Peyer's patch (tissue), 4 donors: ENCODE measurements around the gene NANS.

Experiments
- CTCF ChIP-seq, 6 experiments: fragments of 450-650 bp in 4 of 6; fragments of 200-600 bp in 2 of 6; sonication (generic) in 1 of 6; IDR thresholded peaks; one replicate each; pipeline ENCODE4 v1.5.1; 2017 to 2019; ENCODE audit warnings: antibody characterized with exemption in 6 of 6, mild to moderate bottlenecking in 3 of 6, moderate library complexity in 1 of 6
- POLR2A ChIP-seq, 2 donors: fragments of 450-650 bp; IDR thresholded peaks; one replicate each; pipeline ENCODE4 v1.5.1; 2017; ENCODE audit warnings: antibody characterized with exemption in 2 of 2, mild to moderate bottlenecking in 2 of 2, moderate library complexity in 2 of 2

DNA sequence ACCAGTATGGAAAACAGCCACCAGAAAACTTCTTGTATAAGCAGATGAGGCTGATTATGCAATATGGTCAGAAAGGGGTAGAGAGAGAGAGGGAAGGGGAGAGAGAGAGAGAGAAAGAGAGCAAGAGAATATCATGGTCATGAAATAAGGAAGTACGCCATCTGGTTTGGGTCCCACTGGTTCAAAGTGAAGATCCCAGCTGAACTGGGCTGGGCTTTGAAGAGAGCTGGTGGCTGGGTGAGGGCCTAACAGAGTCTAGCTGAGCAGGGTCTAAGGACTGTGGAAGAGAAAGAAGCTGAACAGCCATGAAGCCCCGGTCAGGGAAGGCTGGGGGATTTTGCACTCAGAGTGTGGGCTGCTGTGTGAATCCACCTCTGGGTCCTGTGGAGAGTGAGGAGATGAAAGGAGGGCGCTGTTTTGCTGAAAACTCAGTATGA, 47.9 kb downstream of the NANS start:
- no peak for TF ChIP-seq CTCF (IDR thresholded peaks at IDR 0.05)
- TF ChIP-seq POLR2A (IDR thresholded peaks at IDR 0.05): no peak
